ENCODE measurements around the gene KRT28.

The KRT28 gene, protein sequence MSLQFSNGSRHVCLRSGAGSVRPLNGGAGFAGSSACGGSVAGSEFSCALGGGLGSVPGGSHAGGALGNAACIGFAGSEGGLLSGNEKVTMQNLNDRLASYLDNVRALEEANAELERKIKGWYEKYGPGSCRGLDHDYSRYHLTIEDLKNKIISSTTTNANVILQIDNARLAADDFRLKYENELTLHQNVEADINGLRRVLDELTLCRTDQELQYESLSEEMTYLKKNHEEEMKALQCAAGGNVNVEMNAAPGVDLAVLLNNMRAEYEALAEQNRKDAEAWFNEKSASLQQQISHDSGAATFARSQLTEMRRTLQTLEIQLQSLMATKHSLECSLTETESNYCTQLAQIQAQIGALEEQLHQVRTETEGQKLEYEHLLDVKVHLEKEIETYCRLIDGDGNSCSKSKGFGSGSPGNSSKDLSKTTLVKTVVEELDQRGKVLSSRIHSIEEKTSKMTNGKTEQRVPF

GRCh38 chr17:40799859-40800258 lies at the start of gene KRT28:
TSS of gene KRT28 (minus strand) at chr17:40799959. CDS start at chr17:40799893, 66 bp downstream.
- Mint-ChIP-seq H3K9me3 (ENCODE audit: low read depth) (no peaks in the 10 kb centered on the region), H3K27ac (no peak within 1 kb of the TSS), H3K4me1 (ENCODE audit: low read depth) (peaks cover 3% of the 10 kb centered on the region), H3K4me3 (no peak within 1 kb of the TSS), H3K36me3 (no peaks in the 10 kb centered on the region), H3K27me3 (peaks cover 15% of the 10 kb centered on the region)

- H3K27ac Mint-ChIP-seq = no peak overlapping the region
- no peaks in the 10 kb centered on the region for H3K9me3 Mint-ChIP-seq (ENCODE audit: low read depth)
- H3K4me1 Mint-ChIP-seq (ENCODE audit: low read depth) = no peaks in the 10 kb centered on the region
- H3K27me3 Mint-ChIP-seq = peaks cover 26% of the 10 kb centered on the region
- no peak overlapping the region for H3K4me3 Mint-ChIP-seq
- H3K36me3 Mint-ChIP-seq = no peaks in the 10 kb centered on the region
These were observed 49.0 kb upstream of the KRT28 start for GRCh38 chr17:40848583-40849235.

GRCh38 chr17:40846515-40847144 lies 46.9 kb upstream of the KRT28 start:
- Mint-ChIP-seq H3K9me3 (ENCODE audit: low read depth) (no peaks in the 10 kb centered on the region), H3K4me3 (no peak overlapping the region), H3K27me3 (peaks cover 22% of the 10 kb centered on the region), H3K36me3 (no peaks in the 10 kb centered on the region), H3K4me1 (ENCODE audit: low read depth) (no peaks in the 10 kb centered on the region), H3K27ac (no peak overlapping the region)

- Mint-ChIP-seq H3K9me3 (ENCODE audit: low read depth) (no peaks in the 10 kb centered on the region), H3K4me3 (no peak overlapping the region), H3K4me1 (ENCODE audit: low read depth) (no peaks in the 10 kb centered on the region), H3K36me3 (no peaks in the 10 kb centered on the region), H3K27ac (no peak overlapping the region), H3K27me3 (peaks cover 25% of the 10 kb centered on the region)
These were observed 44.9 kb upstream of the KRT28 start for GRCh38 chr17:40844671-40845107.

DNA sequence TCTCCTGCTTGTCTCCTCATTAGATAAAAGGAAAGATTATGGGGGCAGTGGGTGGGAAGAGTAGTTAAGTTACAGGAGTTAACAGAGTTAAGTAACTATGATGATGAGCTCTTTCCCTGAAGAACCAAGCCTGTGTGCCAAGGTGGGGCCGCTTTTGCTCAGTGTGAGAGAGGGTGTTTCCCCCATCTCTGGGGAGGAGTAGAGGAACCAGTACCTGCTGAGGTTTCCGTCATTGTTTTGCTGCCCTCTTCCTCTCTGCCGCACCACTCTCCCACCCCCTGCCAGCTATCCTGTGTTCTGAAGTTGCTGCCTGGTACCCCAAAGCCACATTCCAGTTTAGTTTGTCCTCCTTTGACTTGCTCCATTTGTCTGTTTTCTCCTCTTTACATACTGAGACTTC lies 43.5 kb upstream of the KRT28 start:
- H3K4me3 Mint-ChIP-seq = no peak overlapping the region
- H3K36me3 Mint-ChIP-seq = no peaks in the 10 kb centered on the region
- H3K27me3 Mint-ChIP-seq = peaks cover 25% of the 10 kb centered on the region
- no peak overlapping the region for H3K27ac Mint-ChIP-seq
- H3K9me3 Mint-ChIP-seq (ENCODE audit: low read depth) = no peaks in the 10 kb centered on the region
- no peaks in the 10 kb centered on the region for H3K4me1 Mint-ChIP-seq (ENCODE audit: low read depth)

- no peaks in the 10 kb centered on the region for H3K36me3 Mint-ChIP-seq
- H3K27ac Mint-ChIP-seq = no peak overlapping the region
- no peaks in the 10 kb centered on the region for H3K9me3 Mint-ChIP-seq (ENCODE audit: low read depth)
- peaks cover 24% of the 10 kb centered on the region for H3K27me3 Mint-ChIP-seq
- no peak overlapping the region for H3K4me3 Mint-ChIP-seq
- no peaks in the 10 kb centered on the region for H3K4me1 Mint-ChIP-seq (ENCODE audit: low read depth)
These were observed 41.5 kb upstream of the KRT28 start for GRCh38 chr17:40841246-40841645.

DNA sequence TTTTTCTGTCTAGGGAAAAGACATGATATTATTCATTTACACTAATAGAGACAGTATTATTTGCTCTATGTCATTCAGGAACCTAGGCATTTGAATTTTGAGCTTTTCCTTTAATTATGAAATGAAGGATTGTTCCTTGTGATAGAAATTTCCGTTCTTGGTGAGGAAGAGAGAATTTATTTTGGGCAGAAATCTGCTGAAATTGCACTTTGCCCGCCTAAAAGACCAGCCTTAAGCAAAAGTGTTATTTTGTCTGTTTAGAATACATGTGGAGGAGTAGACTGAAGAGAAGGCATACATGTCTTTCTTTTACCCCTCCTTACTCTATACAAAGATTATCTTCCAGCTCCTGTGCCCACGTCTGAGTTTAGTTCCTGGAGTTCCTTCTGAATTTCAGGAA lies 39.4 kb upstream of the KRT28 start:
- Mint-ChIP-seq H3K36me3 (no peaks in the 10 kb centered on the region), H3K27ac (no peak overlapping the region), H3K4me3 (no peak overlapping the region), H3K9me3 (ENCODE audit: low read depth) (no peaks in the 10 kb centered on the region), H3K27me3 (peaks cover 9% of the 10 kb centered on the region), H3K4me1 (ENCODE audit: low read depth) (no peaks in the 10 kb centered on the region)

- no peaks in the 10 kb centered on the region for H3K9me3 Mint-ChIP-seq (ENCODE audit: low read depth)
- no peak overlapping the region for H3K27ac Mint-ChIP-seq
- H3K4me1 Mint-ChIP-seq (ENCODE audit: low read depth) = peaks cover 3% of the 10 kb centered on the region
- H3K36me3 Mint-ChIP-seq = no peaks in the 10 kb centered on the region
- no peak overlapping the region for H3K4me3 Mint-ChIP-seq
- H3K27me3 Mint-ChIP-seq = peaks cover 2% of the 10 kb centered on the region
These were observed 36.3 kb upstream of the KRT28 start for GRCh38 chr17:40836020-40836419.

GRCh38 chr17:40833882-40834281 lies 34.1 kb upstream of the KRT28 start:
- H3K36me3 Mint-ChIP-seq = peaks cover 4% of the 10 kb centered on the region
- no peak overlapping the region for H3K4me3 Mint-ChIP-seq
- no peaks in the 10 kb centered on the region for H3K9me3 Mint-ChIP-seq (ENCODE audit: low read depth)
- no peak overlapping the region for H3K27ac Mint-ChIP-seq
- H3K27me3 Mint-ChIP-seq = no peaks in the 10 kb centered on the region
- H3K4me1 Mint-ChIP-seq (ENCODE audit: low read depth) = peaks cover 3% of the 10 kb centered on the region

DNA sequence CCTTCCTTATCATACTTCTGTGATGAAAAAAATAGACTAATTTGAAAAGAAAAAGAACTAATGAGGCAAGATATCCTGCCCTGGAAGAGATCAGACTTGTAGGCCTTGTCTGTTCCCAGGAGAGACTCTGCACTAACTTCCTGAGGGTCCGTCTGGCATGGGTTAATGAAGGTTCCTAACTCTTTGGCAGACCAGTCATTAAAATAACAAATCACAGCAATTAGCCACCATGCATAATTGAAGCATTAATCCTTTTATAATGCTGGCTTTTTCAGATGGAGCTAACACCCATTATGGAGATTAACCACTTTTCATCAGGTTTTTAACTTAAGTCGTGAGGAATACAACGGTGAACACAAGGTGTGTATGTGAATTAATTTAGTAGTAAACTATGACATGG lies 33.1 kb upstream of the KRT28 start:
- Mint-ChIP-seq H3K27me3 (no peaks in the 10 kb centered on the region), H3K36me3 (peaks cover 7% of the 10 kb centered on the region), H3K27ac (no peak overlapping the region), H3K9me3 (ENCODE audit: low read depth) (no peaks in the 10 kb centered on the region), H3K4me1 (ENCODE audit: low read depth) (peaks cover 10% of the 10 kb centered on the region), H3K4me3 (no peak overlapping the region)

DNA sequence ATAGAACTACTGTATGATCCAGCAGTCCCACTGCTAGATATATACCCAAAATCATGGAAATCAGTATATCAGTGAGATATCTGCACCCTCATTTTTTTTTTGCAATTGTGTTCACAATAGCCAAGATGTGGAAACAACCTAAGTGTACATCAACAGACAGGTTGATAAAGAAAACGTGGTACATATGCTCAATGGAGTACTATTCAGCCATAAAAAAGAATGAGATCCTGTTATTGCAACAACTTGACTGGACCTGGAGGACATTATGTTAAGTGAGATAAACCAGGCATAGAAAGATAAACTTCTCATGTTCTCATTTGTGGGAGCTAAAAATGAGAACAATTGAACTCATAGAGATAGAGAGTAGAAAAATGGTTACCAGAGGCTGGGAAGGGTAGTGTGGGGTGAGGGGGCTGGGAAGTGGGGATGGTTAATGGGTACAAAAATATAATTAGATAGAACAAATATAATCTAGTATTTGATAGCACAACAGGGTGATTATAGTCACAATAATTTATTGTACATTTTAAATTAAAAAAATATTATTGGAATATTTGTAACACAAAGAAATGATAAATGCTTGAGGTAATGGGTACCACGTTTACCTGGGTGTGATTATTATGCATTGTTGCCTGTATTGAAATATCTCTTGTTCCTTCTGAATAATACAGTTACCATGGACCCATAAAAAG lies 30.5 kb upstream of the KRT28 start:
- H3K4me1 Mint-ChIP-seq (ENCODE audit: low read depth) = peaks cover 20% of the 10 kb centered on the region
- H3K4me3 Mint-ChIP-seq = no peak overlapping the region
- peaks cover 2% of the 10 kb centered on the region for H3K27me3 Mint-ChIP-seq
- H3K36me3 Mint-ChIP-seq = peaks cover 17% of the 10 kb centered on the region
- H3K9me3 Mint-ChIP-seq (ENCODE audit: low read depth) = no peaks in the 10 kb centered on the region
- no peak overlapping the region for H3K27ac Mint-ChIP-seq

DNA sequence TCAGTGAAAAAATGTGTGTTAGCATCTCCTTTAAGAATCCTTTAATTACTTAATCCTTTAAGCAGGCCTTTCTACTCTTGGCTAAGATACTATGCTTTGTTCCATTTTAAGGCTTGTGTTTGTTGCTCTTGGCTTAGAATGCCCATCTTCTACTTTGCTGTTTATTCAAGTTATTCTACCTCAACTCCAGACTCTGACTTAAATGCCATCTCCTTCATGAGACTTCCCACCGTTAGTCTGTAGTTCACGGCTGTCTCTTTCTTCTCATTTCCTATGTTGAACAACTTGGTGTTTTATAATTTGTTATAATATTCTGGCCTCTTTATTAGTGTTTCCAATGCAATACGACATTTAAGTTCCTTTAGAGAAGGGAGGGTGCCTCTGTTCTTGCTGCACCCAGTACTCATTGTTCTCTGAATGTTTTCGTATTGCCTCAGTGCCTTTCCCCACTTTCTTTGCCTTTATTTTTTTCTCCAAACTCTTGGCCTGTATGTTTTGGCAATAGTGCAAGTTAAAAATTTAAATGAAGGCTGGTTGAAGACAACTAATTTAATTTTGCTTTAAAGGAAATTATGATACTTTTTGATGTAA lies 28.8 kb upstream of the KRT28 start:
- Mint-ChIP-seq H3K36me3 (peaks cover 19% of the 10 kb centered on the region), H3K4me1 (ENCODE audit: low read depth) (peaks cover 22% of the 10 kb centered on the region), H3K27me3 (peaks cover 2% of the 10 kb centered on the region), H3K4me3 (no peak overlapping the region), H3K27ac (no peak overlapping the region), H3K9me3 (ENCODE audit: low read depth) (no peaks in the 10 kb centered on the region)

- peak overlapping the region; percentile 61 for H3K27ac Mint-ChIP-seq
- peaks cover 20% of the 10 kb centered on the region for H3K4me1 Mint-ChIP-seq (ENCODE audit: low read depth)
- H3K9me3 Mint-ChIP-seq (ENCODE audit: low read depth) = no peaks in the 10 kb centered on the region
- H3K36me3 Mint-ChIP-seq = peaks cover 20% of the 10 kb centered on the region
- peaks cover 3% of the 10 kb centered on the region for H3K27me3 Mint-ChIP-seq
- no peak overlapping the region for H3K4me3 Mint-ChIP-seq
These were observed 28.1 kb upstream of the KRT28 start for GRCh38 chr17:40827746-40828453.

- no peak overlapping the region for H3K4me3 Mint-ChIP-seq
- H3K27ac Mint-ChIP-seq = no peak overlapping the region
- H3K9me3 Mint-ChIP-seq (ENCODE audit: low read depth) = no peaks in the 10 kb centered on the region
- H3K27me3 Mint-ChIP-seq = peaks cover 3% of the 10 kb centered on the region
- H3K36me3 Mint-ChIP-seq = peaks cover 23% of the 10 kb centered on the region
- H3K4me1 Mint-ChIP-seq (ENCODE audit: low read depth) = peaks cover 20% of the 10 kb centered on the region
These were observed 25.8 kb upstream of the KRT28 start for GRCh38 chr17:40825599-40825998.
